ENCODE results near the gene HAUS8. TPM values are rescaled to one million over a fixed set of nuclear protein-coding genes. Genes with fewer than 3 reads are reported as not detected.
A peak's percentile ranks its signal among the peaks of the same experiment; 100 is the strongest.

Gene HAUS8
- total RNA-seq, 6 experiments from 2014 or later: 7.6 to 13.2 (median 12.2) TPM

DNA sequence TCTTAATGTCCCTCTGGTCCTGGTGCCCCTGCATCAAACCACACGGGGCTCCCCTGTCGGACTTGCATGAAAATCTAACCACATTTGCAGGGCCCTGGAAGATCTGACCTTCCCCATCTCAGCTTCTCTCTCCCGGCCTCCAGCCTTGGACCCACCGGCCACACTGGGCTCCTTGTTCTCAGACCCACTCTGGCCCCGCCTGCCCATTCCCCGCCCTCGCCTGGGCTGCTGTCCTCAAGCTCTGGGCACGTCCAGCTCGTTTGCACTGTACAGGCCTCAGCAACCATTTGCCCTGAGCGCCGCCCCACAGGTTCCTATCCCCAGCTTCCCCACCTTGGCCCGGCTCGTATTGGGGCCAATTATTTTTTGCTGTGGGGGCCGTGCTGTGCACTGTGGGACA lies 10.9 kb upstream of the HAUS8 start:
- H3K27ac Mint-ChIP-seq: no peak overlapping the region
- TF ChIP-seq, protein P1, sequence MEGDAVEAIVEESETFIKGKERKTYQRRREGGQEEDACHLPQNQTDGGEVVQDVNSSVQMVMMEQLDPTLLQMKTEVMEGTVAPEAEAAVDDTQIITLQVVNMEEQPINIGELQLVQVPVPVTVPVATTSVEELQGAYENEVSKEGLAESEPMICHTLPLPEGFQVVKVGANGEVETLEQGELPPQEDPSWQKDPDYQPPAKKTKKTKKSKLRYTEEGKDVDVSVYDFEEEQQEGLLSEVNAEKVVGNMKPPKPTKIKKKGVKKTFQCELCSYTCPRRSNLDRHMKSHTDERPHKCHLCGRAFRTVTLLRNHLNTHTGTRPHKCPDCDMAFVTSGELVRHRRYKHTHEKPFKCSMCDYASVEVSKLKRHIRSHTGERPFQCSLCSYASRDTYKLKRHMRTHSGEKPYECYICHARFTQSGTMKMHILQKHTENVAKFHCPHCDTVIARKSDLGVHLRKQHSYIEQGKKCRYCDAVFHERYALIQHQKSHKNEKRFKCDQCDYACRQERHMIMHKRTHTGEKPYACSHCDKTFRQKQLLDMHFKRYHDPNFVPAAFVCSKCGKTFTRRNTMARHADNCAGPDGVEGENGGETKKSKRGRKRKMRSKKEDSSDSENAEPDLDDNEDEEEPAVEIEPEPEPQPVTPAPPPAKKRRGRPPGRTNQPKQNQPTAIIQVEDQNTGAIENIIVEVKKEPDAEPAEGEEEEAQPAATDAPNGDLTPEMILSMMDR (IDR thresholded peaks at IDR 0.05): no peak
- DNase-seq: no peak
- peaks cover 53% of the 10 kb centered on the region for H3K4me1 Mint-ChIP-seq (ENCODE audit: low read depth)
- peaks cover 16% of the 10 kb centered on the region; the same call in 1 of the 2 replicates for H3K36me3 Mint-ChIP-seq (ENCODE audit: low read depth)
- H3K9me3 Mint-ChIP-seq: no peaks in the 10 kb centered on the region
- no peaks in the 10 kb centered on the region; the same call in none of the 2 replicates for H3K27me3 Mint-ChIP-seq (ENCODE audit: insufficient read depth)
- H3K4me3 Mint-ChIP-seq: no peak overlapping the region

DNA sequence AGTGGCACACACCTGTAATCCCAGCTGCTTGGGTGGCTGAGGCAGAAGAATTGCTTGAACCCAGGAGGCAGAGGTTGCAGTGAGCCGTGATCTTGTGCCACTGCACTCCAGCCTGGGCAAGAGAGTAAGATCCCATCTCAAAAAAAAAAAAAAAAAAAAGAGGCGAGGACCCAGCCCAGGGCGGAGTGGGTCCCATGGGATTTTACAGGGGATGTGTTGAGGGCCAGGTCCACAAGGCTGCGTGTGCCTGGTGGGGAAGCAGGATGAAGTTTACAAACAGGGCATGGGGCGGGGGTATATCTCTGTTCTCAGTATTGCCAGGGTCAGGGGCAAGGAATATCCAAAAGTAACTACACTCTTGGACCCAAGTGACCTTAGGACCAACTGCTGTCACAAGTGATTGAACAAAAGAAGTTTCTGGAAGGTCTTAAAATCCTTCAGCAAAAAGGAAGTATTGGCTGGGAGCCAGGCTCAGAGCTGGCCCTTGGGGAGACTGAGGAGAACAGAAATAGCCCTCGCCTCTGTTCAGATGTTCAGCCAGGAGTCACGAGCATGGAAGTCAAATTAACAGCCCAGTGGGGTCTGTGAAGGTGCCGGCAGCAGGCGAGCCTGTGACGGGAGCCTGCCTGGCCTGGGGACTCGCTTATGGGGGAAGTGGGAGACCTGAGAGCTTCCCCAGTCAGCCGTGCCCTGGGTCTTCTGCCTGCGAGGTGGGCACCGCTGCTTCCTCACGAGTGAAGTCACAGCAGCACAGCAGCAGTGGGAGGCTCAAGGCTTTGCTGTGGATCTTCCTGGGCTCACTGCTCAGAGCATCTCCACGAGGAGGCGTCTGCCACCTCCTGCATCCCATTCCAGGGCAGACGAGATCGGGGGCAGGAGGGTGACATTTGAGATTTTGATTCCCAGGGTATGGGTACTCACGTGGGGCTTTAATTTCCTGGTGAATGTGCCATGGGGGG lies 6.7 kb upstream of the HAUS8 start:
- H3K36me3 Mint-ChIP-seq (ENCODE audit: low read depth): peaks cover 11% of the 10 kb centered on the region
- no peak overlapping the region for H3K4me3 Mint-ChIP-seq
- H3K9me3 Mint-ChIP-seq: no peaks in the 10 kb centered on the region
- no peak for DNase-seq
- no peaks in the 10 kb centered on the region; the same call in 1 of the 2 replicates for H3K27me3 Mint-ChIP-seq (ENCODE audit: insufficient read depth)
- peak overlapping the region; percentile 52 for H3K27ac Mint-ChIP-seq
- TF ChIP-seq, protein P1 (IDR thresholded peaks at IDR 0.05): no peak
- H3K4me1 Mint-ChIP-seq (ENCODE audit: low read depth): peaks cover 52% of the 10 kb centered on the region

DNA sequence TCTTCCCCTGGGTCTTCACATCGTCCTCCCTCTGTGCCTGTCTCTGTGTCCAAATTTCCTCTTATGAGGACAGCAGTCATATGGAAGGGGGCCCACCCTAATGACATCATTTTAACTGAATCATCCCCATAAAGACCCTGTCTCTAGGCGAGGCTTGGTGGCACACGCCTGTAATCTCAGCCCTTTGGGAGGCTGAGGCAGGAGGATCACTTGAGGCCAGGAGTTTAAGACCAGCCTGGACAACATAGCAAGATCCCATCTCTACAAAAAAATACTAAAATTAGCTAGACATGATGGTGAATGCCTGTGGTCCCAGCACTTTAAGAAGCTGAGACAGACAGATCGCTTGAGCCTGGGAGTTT lies 5.2 kb upstream of the HAUS8 start:
- peaks cover 9% of the 10 kb centered on the region for H3K36me3 Mint-ChIP-seq (ENCODE audit: low read depth)
- H3K4me1 Mint-ChIP-seq (ENCODE audit: low read depth): peaks cover 51% of the 10 kb centered on the region
- TF ChIP-seq, protein P1 (IDR thresholded peaks at IDR 0.05): 0 out of 2 replicates have a peak, but pooled peaks have one; percentile 43
- H3K4me3 Mint-ChIP-seq: peak overlapping the region; percentile 94
- peaks cover 2% of the 10 kb centered on the region; the same call in 1 of the 2 replicates for H3K27me3 Mint-ChIP-seq (ENCODE audit: insufficient read depth)
- peak overlapping the region; percentile 99 for H3K27ac Mint-ChIP-seq
- DNase-seq: no peak
- no peaks in the 10 kb centered on the region for H3K9me3 Mint-ChIP-seq

DNA sequence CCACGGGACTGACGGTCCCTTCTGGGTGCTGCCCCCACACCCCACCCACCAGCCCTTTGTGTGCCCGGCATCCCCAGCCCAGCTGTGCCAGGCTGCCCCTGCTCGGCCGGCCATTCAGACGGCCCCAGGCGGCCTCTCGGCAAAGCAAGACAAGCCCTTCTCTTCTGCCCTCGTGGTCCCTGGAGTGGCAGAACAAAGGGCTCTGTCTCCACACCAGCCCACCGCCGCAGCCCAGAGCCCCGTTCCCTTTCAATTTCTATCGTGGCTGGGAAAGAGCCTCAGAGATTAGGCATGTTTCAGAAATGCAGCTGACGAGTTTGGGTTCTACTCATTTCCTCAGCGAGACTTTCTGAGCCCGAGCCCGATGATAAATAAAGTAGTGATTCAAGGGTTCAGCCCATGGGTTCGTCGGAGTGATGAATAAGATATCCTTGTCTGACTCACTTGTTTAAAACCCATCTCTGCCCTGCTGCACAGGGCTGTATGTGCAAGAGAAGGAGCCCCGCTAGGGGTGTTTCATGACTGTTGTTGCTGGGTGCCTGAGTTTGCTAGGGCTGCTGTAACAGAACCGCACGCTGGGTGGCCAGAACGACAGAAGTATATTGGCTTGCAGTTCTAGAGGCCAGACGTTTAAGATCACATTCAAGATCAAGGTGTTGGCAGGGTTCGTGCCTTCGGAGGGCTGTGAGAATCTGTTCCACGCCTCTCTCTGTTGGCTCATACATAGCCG lies 4.6 kb upstream of the HAUS8 start:
- H3K27ac Mint-ChIP-seq: peak overlapping the region; percentile 99
- TF ChIP-seq, protein P1 (IDR thresholded peaks at IDR 0.05): peak; percentile 78
- no peaks in the 10 kb centered on the region for H3K9me3 Mint-ChIP-seq
- peaks cover 4% of the 10 kb centered on the region for H3K27me3 Mint-ChIP-seq (ENCODE audit: insufficient read depth)
- DNase-seq: peak; percentile 99
- H3K36me3 Mint-ChIP-seq (ENCODE audit: low read depth): peaks cover 9% of the 10 kb centered on the region
- H3K4me3 Mint-ChIP-seq: peak overlapping the region; percentile 94
- peaks cover 52% of the 10 kb centered on the region for H3K4me1 Mint-ChIP-seq (ENCODE audit: low read depth)

DNA sequence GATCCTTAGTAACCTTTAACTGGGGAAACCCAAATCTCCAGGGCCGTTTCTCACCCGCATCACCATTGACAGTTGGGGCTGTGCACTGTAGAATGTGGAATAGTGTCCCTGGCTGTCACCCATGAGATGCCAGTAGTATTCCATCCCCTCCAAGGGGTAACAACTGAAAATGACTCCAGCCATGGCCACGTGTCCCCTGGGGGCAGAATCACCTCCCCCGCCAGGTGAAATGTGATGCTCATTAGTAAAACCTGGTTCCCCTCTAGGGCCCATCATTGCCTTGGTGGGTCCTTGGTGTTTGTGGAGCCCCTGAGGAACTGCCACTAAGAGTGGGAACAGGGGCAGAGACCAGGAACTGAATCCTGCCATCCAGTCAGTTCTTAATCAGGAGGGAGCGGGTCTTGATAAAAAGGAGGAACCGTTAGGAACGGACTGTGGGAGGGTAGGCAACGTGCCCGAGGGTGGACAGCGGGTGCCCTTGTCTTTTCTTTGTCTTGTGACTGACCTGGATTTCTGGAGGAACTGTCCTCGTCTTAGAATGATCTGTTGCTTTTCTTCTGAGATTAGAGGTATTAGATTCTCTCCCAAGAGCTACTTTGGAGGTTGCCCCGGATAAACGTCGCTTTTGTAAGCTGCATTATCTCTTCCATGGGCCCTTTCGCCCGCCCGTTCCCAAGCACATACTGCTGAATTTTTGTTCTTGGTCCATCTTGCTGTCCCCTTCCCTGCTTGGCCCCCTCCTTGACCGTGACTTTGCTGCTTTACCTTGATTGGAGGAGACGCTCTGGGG lies 3.9 kb upstream of the HAUS8 start:
- TF ChIP-seq, protein P1 (IDR thresholded peaks at IDR 0.05): no peak
- Mint-ChIP-seq H3K27me3 (ENCODE audit: insufficient read depth) (peaks cover 4% of the 10 kb centered on the region), H3K4me3 (peak overlapping the region; percentile 94), H3K4me1 (ENCODE audit: low read depth) (peaks cover 59% of the 10 kb centered on the region), H3K36me3 (ENCODE audit: low read depth) (peaks cover 9% of the 10 kb centered on the region), H3K9me3 (no peaks in the 10 kb centered on the region), H3K27ac (peak overlapping the region; percentile 99)
- DNase-seq: no peak
